Measurements from ENCODE around the gene NUDT14.

DNA sequence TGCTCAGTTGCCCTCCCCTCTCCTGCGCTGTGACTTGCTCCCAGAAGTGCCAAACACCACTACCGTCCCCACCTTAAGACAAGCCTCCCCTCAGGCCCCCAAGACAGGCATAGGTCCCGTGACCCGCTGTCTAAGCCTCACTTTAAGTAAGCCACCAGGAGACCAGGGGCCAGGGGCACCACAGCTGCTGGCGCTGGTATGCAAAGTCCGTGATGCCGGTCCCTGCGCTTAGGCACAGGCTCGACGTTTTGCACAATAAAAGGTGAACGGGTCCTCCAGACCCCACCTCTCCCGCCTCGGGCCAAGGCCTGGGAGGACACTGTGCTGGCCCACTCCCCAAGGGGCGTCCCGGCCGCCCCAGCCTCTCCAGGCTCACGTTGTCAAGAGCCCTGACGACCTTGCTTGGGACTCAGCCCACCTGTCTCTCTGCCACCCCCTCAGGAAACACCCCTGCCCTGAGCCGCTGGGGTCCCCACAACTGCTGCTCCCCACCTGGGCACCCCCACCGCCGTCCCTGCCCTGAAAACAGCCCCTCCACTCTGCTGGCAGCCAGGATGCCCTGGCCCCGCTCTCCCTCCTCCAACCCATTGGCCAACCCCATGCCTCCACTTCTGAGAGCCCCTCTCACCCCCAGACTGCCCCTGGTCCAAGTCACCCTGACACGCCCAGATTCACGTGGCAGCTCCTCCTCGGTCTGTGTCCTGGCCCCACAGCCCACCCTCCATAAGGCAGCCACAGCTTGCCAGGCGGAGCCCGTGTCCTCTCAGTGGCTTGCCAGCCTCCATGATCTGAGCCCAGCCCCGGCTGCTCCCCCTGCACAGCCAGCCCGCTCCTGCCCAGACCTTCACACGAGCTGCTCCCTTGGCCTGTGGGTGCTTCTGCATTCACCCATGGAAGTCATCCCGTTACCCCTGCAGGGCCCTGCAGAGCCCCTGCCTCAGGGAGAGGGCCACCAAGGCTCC is 24.4 kb downstream of the NUDT14 start:
- TF ChIP-seq POLR2AphosphoS5 (IDR thresholded peaks at IDR 0.05; ENCODE audit: low read depth, low read length) = no peak
- TF ChIP-seq FOXP2 (optimal IDR thresholded peaks at IDR 0.05; ENCODE audit: borderline replicate concordance, extremely low read depth, extremely low read length, insufficient read depth) = no peak
- TF ChIP-seq, protein P1, sequence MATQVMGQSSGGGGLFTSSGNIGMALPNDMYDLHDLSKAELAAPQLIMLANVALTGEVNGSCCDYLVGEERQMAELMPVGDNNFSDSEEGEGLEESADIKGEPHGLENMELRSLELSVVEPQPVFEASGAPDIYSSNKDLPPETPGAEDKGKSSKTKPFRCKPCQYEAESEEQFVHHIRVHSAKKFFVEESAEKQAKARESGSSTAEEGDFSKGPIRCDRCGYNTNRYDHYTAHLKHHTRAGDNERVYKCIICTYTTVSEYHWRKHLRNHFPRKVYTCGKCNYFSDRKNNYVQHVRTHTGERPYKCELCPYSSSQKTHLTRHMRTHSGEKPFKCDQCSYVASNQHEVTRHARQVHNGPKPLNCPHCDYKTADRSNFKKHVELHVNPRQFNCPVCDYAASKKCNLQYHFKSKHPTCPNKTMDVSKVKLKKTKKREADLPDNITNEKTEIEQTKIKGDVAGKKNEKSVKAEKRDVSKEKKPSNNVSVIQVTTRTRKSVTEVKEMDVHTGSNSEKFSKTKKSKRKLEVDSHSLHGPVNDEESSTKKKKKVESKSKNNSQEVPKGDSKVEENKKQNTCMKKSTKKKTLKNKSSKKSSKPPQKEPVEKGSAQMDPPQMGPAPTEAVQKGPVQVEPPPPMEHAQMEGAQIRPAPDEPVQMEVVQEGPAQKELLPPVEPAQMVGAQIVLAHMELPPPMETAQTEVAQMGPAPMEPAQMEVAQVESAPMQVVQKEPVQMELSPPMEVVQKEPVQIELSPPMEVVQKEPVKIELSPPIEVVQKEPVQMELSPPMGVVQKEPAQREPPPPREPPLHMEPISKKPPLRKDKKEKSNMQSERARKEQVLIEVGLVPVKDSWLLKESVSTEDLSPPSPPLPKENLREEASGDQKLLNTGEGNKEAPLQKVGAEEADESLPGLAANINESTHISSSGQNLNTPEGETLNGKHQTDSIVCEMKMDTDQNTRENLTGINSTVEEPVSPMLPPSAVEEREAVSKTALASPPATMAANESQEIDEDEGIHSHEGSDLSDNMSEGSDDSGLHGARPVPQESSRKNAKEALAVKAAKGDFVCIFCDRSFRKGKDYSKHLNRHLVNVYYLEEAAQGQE (IDR thresholded peaks at IDR 0.05; ENCODE audit: insufficient read depth in 1 of 2, low read depth in 2 of 2, low read length in 2 of 2) = no peak
- no peak for TF ChIP-seq TAF1 (IDR thresholded peaks at IDR 0.05; ENCODE audit: borderline replicate concordance, insufficient read depth, low read length)
- TF ChIP-seq SIN3A (IDR thresholded peaks at IDR 0.05; ENCODE audit: borderline replicate concordance, insufficient read depth, low read length) = no peak

Data from PFSK-1 (cell line).